Brain microvascular endothelial cell (primary cell): ENCODE data around the gene IPPK.
A peak's percentile ranks its signal among the peaks of the same experiment; 100 is the strongest.

ENCODE experiments used
- DNase-seq: peaks from one replicate; pipeline ENCODE4 v3.0.0-alpha.2; 2020
- H3K27ac ChIP-seq: fragments of 250-450 bp; sonication (Bioruptor Pico); 2 replicates; pipeline ENCODE4 v1.5.1; 2020; ENCODE audit warnings: mild to moderate bottlenecking, moderate library complexity
- H3K27me3 ChIP-seq: fragments of 250-450 bp; sonication (Bioruptor Pico); replicated peaks from 2 replicates; pipeline ENCODE4 v1.5.1; 2020; ENCODE audit warnings: mild to moderate bottlenecking
- H3K36me3 ChIP-seq: fragments of 250-450 bp; sonication (Bioruptor Pico); replicated peaks from 2 replicates; pipeline ENCODE4 v1.5.1; 2020; ENCODE audit warnings: mild to moderate bottlenecking
- H3K4me3 ChIP-seq: 2 replicates; pipeline ENCODE4 v1.5.1; 2011; ENCODE audit warnings: low read depth, mild to moderate bottlenecking, control low read depth, low read length, moderate library complexity
- CTCF ChIP-seq: IDR thresholded peaks from 2 replicates; pipeline ENCODE4 v1.5.1; 2011; ENCODE audit warnings: low read depth, mild to moderate bottlenecking, moderate library complexity, low read length, control low read depth, inconsistent platforms; ENCODE audit errors: missing control alignments
- in situ Hi-C: cut with HindIII; loops from 2 replicates; pipeline ENCODE4 v1.10.0; 2017; ENCODE audit warnings: low sequenced_read_pairs, low pct_ligation_motif_present

The IPPK gene

DNA sequence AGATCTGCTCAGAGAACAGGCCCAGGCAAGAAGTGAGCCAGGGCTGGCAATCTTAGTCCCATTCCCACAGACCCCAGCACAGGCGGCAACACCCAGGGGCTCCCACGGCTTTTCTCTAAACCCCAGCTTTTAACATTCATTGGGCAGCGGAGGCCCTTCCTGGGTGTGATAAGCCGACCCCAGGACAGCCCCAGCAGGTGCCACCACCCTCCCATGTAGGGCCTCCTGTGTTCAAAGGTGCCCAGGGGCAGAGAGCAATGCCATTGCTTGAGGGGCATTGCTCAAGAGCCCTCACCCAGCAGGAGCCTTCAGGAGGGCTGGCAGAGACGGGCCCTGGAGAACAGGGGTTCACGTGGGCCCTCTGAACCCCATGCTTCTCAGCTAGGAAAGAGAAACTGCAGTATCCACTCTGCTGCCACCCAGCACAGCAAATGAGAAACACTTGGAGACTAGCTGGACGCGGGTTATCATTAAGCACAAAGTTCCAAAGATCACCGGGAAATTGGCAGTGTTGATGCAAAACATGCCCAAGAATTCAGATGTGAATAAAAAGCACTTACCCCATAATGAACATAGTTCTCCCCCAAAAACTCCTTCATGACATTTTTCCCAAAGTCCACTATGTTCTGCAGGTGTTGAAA is 13.9 kb downstream of the IPPK start:
- no peak overlapping the region for H3K27ac ChIP-seq
- H3K27me3 ChIP-seq: no peaks in the 10 kb centered on the region
- no peak for DNase-seq
- in situ Hi-C loops: no loop called here
- no peak for TF ChIP-seq CTCF
- H3K36me3 ChIP-seq: peaks cover 46% of the 10 kb centered on the region
- H3K4me3 ChIP-seq: no peak overlapping the region

DNA sequence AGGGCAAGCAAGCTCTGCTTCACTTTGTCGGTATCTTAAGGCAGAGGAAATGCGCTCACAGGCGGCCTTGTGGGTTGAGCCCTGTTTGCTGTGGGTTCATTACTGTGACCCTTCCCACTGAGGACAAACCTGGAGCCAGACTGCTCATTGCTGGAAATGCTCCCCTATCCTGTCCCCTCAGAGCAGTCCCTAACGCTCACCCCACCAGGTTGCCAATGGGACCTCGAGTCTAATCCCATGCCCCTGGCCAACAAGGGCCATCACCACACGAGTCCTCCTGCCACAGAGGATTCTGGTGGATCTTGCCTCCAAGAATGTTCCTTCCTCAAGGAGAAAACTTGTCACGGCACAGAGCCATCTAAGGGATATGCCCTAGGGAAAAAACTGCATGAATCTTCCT is 14.6 kb downstream of the IPPK start:
- no peak overlapping the region for H3K27ac ChIP-seq
- no peak for DNase-seq
- H3K27me3 ChIP-seq: no peaks in the 10 kb centered on the region
- H3K4me3 ChIP-seq: no peak overlapping the region
- no peak for TF ChIP-seq CTCF
- in situ Hi-C loops: no loop called here
- H3K36me3 ChIP-seq: peaks cover 48% of the 10 kb centered on the region

DNA sequence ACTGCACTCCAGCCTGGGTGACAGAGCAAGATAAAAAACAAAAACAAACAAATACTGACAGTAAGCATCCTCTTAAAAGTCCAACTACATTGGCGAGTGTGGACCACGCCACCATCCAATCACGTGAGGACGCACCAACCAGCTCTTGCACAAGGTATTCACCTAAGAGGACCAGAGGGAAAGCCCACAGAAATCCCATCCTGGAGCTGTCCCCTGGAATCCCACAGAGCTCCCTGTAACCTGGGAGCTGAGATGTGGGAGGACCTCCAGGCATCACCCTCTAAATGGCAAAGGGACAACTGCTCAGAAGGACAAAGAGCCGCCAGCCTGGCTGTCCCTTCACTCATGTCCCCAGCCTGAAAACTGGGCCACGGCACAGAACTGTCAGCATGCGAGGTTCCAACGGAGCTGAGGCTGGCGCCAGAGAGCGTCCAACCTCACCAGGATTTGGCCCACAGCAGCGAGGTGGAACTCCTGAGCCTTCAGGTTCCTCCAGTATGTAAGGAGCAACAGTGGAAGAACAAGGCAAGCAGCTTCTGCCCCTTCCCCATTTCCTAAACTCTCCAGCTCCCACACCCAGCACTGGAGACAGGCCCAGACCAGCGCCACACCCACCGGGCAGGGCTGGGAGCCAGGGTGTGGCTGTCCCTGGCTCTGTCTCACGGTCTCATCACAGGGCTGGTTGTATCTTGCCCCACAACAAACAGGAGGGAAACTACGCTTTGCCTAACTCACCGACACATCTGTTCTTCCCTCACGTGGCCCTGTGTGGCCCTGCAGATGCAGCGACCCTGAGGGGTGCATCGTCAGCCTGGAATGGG is 15.2 kb downstream of the IPPK start:
- no peak for TF ChIP-seq CTCF
- DNase-seq: no peak
- no peaks in the 10 kb centered on the region for H3K27me3 ChIP-seq
- in situ Hi-C loops: no loop called here
- no peak overlapping the region for H3K4me3 ChIP-seq
- H3K36me3 ChIP-seq: peaks cover 48% of the 10 kb centered on the region
- H3K27ac ChIP-seq: peak overlapping the region; percentile 94

DNA sequence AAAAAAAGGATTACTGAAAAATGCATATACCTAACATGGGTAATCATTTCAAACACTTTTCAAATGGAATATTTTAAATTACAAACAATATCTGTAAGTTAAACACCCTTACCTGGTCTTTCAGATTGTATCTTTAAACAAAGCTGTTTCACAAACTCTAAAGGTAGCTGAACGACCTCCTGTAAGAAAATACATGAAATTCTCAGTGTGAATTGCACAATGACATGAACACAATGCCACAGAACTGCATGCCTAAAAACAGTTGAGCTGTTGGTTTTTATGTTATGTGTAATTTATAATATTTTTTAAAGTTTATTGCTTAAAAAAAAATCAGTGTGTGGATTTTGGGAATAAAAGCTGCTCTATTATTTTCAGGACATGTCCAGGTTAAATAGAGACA is 17.5 kb downstream of the IPPK start:
- Histone ChIP-seq H3K36me3 (peaks cover 57% of the 10 kb centered on the region), H3K27me3 (no peaks in the 10 kb centered on the region), H3K4me3 (no peak overlapping the region), H3K27ac (no peak overlapping the region)
- in situ Hi-C loops: no loop called here
- no peak for DNase-seq
- no peak for TF ChIP-seq CTCF

DNA sequence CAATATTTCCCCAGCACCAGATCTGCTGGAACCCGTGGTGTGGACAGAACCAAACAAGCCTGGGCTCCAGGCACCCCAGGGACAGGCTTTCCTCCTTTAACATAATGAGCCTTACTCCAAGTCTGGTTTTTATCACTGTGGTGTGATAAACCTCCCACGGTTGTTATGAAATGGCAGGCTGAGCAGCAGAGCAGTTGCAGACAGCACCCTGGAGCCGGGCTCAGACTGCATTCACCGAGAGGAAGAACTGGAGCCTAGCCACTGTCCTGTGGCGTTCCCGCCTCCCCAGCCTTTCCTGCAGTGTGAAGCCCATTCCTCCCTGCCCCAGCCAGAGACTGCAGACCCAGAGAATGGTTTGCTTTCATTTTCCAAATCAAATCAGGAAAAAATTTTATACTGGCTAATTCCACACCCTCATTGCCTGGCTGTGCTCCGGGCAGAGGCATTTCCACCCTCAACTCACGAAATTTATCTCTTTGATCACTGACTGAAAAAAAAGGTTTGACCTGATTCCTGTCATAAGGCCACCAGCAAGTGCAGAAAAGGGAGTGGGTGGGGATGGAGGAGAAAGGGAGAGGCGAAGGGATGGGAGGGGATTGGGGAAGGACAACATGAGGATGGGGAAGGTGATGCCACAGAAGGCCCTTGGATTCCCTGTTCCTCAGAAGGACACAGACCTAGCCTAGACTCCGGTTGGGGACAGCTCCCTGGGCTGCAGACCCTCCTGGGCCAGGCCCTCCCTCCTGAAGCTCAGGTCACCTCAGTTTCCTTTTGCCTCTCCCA is 18.9 kb downstream of the IPPK start:
- peak; percentile 59 for DNase-seq
- Histone ChIP-seq H3K27me3 (no peaks in the 10 kb centered on the region), H3K27ac (peak overlapping the region; percentile 26), H3K4me3 (no peak overlapping the region), H3K36me3 (peaks cover 63% of the 10 kb centered on the region)
- in situ Hi-C loops: no loop called here
- no peak for TF ChIP-seq CTCF
